ENCODE results near the gene SOX15. TPM values are rescaled to one million over a fixed set of nuclear protein-coding genes. Genes with fewer than 3 reads are reported as not detected.

The SOX15 gene
- total and polyA plus RNA-seq, 2 of the 13 experiments (the other 11 are each of a cell fraction or from before 2014, with no cell fraction given) = 0.07 to 0.18 TPM

GRCh38 chr17:7629939-7630571 is 40.2 kb upstream of the SOX15 start, which contains the start of gene SHBG (continued):
- TF ChIP-seq ZNF292 (CRISPR knock-in tag; IDR thresholded peaks at IDR 0.05; ENCODE audit: borderline replicate concordance, low read depth) (peak; percentile 47; the same call in 1 of the 2 replicates), ZNF639 (CRISPR knock-in tag; conservative IDR thresholded peaks at IDR 0.05) (no peak), DPF2 (CRISPR knock-in tag; IDR thresholded peaks at IDR 0.05; ENCODE audit: borderline replicate concordance, low read depth) (peak; percentile 37; the same call in 1 of the 2 replicates), BRD4 (CRISPR knock-in tag; IDR thresholded peaks at IDR 0.05) (no peak), ZNF567 (CRISPR knock-in tag; IDR thresholded peaks at IDR 0.05; ENCODE audit: borderline replicate concordance) (no peak), ZNF781 (CRISPR knock-in tag; IDR thresholded peaks at IDR 0.05; ENCODE audit: borderline replicate concordance, not compliant biosample characterization) (no peak), MLLT10 (CRISPR knock-in tag; IDR thresholded peaks at IDR 0.05) (no peak), ZNF337 (CRISPR knock-in tag; IDR thresholded peaks at IDR 0.05; ENCODE audit: borderline replicate concordance, low read depth) (no peak), ZSCAN9 (CRISPR knock-in tag; IDR thresholded peaks at IDR 0.05; ENCODE audit: borderline replicate concordance) (no peak), ZBTB14 (CRISPR knock-in tag; IDR thresholded peaks at IDR 0.05) (no peak), HNF1A (IDR thresholded peaks at IDR 0.05; ENCODE audit: low read depth) (no peak), HNF1A (CRISPR knock-in tag; IDR thresholded peaks at IDR 0.05; ENCODE audit: borderline replicate concordance) (0 out of 2 replicates have a peak, but pooled peaks have one; percentile 22), ZNF549 (CRISPR knock-in tag; IDR thresholded peaks at IDR 0.05) (no peak), FOXK2 (IDR thresholded peaks at IDR 0.05) (no peak), ZNF460 (CRISPR knock-in tag; IDR thresholded peaks at IDR 0.05; ENCODE audit: borderline replicate concordance) (no peak), ZEB1 (IDR thresholded peaks at IDR 0.05; ENCODE audit: insufficient replicate concordance, low read depth) (no peak), TERF1 (CRISPR knock-in tag; IDR thresholded peaks at IDR 0.05) (no peak)

Measured in HepG2 (cell line).